MV-4-11 (cell line): ENCODE measurements around the gene EOLA1.
A peak's percentile ranks its signal among the peaks of the same experiment; 100 is the strongest.
"Not testable (repeated sequence)": the region's sequence is repeated elsewhere in the genome, so short reads cannot be mapped to it uniquely, and the experiment has no call there.

Experiments
- DNase-seq: peaks from one replicate; lab custom pipeline; 2025; lab: John Stamatoyannopoulos, UW

The EOLA1 gene

GRCh38 chrX:149540621-149541520 is at the start of gene EOLA1:
Gene EOLA1 (plus strand): TSS chrX:149541012. CDS start chrX:149545631, 4,619 bp downstream.
- peak; percentile 97 for DNase-seq

- DNase-seq = no peak
Observed at GRCh38 chrX:149491812-149492211, 49.0 kb upstream of the EOLA1 start.

- DNase-seq = no peak
Observed at GRCh38 chrX:149493567-149494562, 46.9 kb upstream of the EOLA1 start.

- DNase-seq = no peak
Observed at GRCh38 chrX:149494844-149495565, 45.8 kb upstream of the EOLA1 start.

DNA sequence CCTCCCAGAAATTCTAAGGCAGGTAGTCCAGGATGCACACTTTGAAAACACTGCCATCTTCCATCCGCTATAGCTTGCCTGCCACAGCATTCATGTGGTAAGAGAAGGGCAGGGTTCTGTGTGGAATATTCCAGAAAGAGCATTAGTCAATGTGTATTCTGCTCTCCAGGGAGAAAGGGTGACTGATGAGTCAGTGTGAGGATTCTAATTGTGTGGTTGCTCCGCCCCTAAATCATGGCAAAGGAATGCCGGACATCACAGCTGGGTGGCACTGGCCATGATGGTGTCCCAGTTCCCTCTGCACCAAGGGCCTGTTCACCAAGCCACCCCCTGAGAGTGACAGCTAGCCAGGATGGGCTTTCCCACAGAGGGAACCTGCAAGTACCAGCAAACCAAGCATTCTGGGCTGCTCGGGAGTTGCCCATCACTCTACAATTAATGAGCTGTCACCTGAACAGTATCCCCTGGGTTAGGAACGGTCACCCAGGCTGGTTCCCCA is 45.2 kb upstream of the EOLA1 start:
- no peak for DNase-seq

DNA sequence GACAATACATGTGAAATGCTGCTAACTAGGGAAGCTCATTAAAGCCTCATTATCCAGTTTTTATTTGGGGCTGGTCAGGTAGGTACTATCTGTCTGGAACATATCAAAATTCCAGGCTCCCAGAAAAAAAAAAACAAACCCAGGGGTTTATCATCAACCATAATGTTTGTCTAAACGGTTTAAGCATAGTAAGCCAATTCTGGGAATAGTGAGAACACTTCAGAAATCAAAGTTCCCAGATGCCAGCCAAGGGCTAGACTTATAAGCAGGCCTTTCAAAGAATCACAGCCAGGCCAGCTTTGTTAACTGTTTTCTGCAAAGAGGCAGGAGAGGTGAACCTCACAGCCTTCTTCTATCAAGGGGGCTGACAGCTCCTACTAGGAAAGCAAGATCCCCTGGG is 43.8 kb upstream of the EOLA1 start:
- DNase-seq = no peak

DNA sequence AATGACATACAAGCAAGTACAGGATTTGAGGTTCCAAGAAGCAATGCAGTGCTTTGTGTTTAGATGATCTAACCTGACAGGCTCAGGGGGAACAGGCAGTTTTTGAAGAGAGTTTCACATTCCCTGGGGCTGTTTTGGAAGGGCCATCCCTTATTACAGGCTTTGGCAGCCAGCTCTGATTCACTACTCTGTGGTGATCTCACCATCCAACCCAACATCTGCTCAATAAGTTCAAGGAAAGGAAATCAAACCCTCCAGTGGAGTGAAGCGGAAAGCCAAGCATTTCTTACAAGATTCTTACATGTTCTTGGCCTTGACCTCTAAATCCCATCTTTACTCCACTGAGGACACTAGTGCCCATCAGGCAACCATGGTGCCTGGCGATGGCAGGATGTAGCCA is 43.2 kb upstream of the EOLA1 start:
- DNase-seq = no peak

- no peak for DNase-seq
Observed at GRCh38 chrX:149498767-149499166, 42.0 kb upstream of the EOLA1 start.

DNA sequence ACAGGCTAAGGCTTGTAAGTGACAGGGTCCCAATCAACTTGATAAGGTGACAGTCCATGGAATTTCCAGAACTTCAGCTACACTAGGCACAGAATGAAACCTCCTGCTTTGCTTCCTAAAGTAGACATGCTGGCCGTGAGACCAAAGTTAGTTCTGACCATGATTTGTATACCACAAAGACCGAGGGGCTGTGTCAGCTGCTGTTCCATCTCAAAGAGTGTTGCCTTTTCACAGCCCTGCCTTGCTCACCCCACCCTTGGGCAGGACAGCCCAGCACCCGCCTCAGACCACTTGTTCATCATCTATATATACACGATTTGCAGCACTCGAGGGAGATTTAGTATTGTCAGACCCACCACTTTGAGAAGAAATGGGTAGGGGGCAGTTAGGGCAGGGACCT is 41.0 kb upstream of the EOLA1 start:
- DNase-seq = no peak

DNA sequence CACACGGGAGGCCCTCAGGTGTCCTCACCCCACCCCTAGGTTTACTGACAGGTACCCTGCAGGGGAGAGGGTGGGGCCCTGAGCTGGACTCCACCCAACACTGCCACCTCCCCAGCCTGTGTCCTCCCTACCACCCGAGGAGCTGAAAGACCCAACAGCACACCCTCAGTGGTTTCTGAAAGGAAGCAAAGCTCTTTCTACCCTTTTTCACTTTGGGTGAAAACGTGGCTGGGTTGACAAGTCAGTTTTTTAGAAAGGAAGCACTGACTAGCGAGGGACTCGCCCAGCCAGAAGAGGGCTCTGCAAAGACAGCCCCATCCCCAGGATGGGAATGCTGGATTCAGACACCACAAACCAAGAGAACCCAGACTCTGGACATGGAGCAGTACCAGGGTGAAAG is 37.9 kb upstream of the EOLA1 start:
- DNase-seq = not testable (repeated sequence)

DNA sequence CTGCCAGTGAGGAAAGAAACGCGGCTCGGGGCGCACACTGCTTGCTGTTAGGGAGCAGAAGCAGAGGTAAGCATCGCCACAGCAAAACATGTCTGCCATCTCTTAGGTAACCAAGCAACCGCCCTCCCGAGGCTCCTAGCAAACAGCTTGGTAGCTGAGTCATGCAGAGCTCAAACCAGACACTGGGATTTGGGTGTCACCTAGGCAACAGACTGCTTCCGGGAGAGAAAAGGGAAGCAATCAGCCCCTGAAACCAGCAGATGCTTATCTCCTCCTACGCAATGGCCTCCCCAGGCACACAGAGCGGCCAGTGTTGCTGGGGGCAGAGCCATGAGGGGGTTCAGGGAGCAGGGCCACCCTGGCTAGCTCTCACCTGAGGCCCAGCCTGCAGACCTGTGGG is 37.4 kb upstream of the EOLA1 start:
- DNase-seq = peak; percentile 88

DNA sequence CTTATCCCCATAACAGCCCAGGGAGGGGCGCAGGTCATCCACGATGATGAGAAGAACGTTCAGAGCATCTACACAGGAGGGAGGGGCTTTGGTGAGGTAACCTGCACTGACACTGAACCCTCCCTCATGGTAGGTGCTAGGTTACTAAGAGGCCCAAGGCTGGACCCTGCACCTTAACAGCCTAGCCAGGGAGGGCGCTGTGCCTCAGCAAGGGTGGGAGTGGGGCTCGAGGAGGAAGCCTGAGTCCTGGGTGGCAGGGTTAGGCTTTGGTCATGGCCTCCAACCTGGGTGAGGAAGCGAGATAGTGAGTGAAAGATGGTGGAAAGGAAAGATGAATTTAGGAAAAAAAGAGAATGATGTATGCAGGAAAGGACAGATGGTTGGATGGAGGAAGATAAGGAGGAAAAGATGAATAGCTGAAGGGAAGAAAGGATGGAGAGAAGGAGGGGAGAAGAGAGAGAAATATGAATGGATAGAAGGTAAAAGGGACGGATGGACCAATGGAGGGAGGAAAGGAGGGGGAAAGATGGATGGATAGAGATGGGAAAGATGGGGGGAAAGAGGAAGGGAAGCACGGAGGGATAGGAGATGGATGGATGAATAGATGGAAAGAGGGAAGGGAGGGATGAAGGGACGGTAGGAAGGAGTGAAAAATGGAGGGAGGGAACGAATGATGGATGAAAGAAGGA is 36.4 kb upstream of the EOLA1 start:
- no peak for DNase-seq

DNA sequence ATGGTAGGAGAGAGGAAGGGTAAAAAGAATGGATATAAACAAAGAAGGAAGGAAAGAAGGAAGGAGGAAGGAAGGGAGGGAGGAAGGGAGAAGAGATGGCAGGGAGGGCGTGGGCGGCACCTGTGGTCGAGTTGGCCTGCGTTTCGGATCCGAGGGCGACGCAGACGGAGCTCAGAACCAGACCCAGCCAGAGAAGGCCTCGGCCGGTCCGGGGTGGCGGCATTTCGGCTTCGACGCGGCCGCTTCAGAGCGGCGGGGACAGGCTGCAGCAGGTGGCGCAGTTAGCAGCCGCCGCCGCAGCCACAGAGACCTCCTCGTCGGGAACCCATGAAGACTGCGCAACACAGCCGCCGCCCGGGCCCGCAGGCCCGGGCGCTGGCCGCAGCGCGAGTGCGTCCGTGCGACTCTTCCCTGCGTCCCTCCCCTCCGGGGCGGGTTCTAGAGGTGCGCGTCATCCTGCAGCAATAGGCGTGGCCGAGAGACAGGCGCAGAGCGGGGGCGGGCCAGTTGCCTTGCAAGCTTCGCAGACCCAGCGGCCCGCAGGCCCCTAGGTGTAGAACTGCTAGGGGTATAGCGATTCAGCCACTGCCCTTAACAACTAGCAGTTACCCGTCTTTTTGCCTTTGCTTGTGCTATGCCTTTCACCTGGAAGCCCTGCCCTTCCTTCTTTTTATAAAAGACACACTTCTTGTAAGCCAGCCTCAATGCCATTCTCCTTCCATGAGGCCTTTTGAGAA is 35.7 kb upstream of the EOLA1 start, which contains the start of gene IDS:
Gene IDS (minus strand): TSS at position 392 of the 737 bp plus-strand sequence. CDS start 169 bp downstream, at position 223.
- DNase-seq = peak; percentile 76

- DNase-seq = no peak
Observed at GRCh38 chrX:149505671-149506070, 35.1 kb upstream of the EOLA1 start.

DNA sequence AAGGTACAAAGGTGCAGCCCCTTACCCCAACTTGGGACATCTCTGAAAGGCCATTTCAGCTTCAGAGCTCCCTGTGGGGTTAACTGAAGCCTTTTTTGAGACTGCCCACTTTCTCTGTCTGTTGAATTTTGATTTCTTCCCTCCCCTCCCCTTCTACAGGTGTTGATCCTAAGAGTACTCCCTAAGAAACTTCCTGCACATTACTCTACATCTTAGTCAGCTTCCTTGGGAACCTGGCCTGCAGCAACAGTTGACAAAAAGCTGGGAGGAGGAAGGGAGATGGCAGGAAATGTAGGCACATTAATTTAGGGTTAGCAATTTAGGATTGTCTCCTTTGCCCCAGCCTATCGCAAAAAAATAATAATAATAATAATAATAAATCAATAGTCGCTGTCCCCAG is 34.5 kb upstream of the EOLA1 start:
- no peak for DNase-seq

GRCh38 chrX:149508467-149508866 is 32.3 kb upstream of the EOLA1 start:
- no peak for DNase-seq

- DNase-seq = peak; percentile 15
Observed at GRCh38 chrX:149510386-149510785, 30.4 kb upstream of the EOLA1 start.

- no peak for DNase-seq
Observed at GRCh38 chrX:149511081-149511480, 29.7 kb upstream of the EOLA1 start.

- peak; percentile 42 for DNase-seq
Observed at GRCh38 chrX:149512225-149512885, 28.5 kb upstream of the EOLA1 start.
